GM18520 (cell line): ENCODE data around the gene MMP7.
A peak's percentile ranks its signal among the peaks of the same experiment; 100 is the strongest.

Experiments used
- ATAC-seq: cut with Tn5 transposase; IDR thresholded peaks from one replicate; pipeline ENCODE4 v1.9.1; 2021; ENCODE audit not compliant: unreplicated experiment

The MMP7 gene

GRCh38 chr11:102495161-102496042 is 35.1 kb downstream of the MMP7 start:
- ATAC-seq, result peak; percentile 57

- no peak for ATAC-seq
These were observed 36.3 kb downstream of the MMP7 start for GRCh38 chr11:102494216-102494615.

DNA sequence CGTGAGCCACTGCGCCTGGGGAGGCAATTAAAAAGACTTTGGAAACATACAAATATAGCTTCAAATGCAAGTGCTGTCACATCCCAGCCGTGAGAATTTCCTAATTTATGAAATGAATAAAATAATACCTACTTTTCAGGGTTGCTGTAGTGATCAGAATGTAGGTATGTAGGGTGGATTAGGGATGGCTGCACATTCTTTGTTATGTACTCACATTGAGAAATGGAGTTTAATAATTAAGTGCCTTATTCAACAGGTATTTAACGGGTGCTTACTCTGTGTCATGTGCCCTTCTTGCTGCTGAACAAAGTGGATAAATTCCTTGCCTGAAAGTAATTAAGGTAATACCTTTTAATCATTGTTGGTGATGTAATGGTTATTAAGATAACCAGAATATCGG is 37.0 kb downstream of the MMP7 start:
- ATAC-seq, result no peak

DNA sequence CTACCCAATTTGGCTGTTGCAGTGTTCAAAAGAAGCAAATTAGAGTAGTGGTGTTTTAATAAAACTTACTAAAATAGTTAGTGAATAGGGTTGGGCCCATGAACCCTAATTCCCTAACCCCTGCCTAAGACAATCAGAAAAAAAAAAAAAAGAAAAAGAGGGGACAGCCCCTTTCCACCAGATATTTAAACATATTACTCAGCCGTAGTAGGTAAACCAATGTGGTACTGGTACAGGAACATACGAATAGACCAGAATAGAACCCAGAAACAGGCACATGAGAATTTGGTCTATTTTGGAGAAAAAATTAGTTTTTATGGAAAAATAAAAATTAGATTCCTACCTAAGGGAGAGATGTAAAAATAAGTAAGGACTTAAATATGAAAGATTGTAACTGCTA is 38.6 kb downstream of the MMP7 start:
- ATAC-seq, result no peak

GRCh38 chr11:102489186-102490145 is 41.1 kb downstream of the MMP7 start:
- no peak for ATAC-seq

GRCh38 chr11:102488208-102488607 is 42.3 kb downstream of the MMP7 start:
- peak; percentile 77 for ATAC-seq

GRCh38 chr11:102487214-102487613 is 43.3 kb downstream of the MMP7 start:
- no peak for ATAC-seq

GRCh38 chr11:102486584-102486983 is 44.0 kb downstream of the MMP7 start:
- no peak for ATAC-seq

- ATAC-seq, result no peak
These were observed 45.3 kb downstream of the MMP7 start for GRCh38 chr11:102485095-102485722.

DNA sequence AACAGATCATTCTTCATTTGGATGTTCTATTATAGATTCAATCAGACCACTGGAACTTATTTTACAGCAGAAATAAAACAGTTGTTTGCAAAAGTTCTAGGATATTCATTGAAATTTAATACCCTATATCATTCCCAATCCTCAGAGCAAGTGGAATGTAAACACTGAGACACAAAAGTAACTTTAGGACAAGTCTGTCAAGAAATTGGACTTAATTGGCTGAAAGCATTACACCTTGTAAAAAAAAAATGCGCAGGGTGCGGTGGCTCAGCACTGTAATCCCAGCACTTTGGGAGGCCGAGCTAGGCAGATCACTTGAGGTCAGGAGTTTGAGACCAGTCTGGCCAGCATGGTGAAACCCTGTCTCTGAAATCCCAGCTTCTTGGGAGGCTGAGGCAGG is 48.1 kb downstream of the MMP7 start:
- no peak for ATAC-seq

GRCh38 chr11:102479733-102480132 is 50.8 kb downstream of the MMP7 start:
- no peak for ATAC-seq

DNA sequence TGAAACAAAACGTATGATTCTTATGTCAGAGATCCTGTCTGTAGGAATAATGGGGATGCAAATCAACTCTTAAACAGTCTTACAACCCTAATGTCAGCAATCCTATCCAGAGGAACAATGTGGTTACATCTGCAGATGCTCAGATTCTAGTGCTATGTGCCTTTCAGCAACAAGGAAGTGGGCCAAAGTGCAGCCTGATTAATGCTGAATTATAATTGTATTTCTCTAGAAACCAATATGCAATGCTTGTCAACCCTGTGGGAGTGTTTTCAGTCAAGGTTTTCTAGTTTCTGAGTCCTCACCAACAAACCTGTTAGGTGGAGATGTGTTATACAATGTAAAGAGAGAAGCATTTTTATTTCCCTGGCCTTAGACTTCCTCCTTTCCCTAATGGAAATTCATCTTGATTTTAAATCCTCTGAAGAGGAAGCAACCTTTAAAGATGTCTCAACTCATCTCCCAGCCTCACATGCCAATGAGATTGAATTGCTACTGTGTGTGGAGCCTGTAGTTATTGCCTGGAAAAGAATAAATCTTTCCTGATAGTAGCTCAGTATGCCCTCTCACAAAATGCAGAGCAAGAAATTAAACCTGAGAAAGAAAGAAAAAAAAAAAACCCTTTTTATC is 51.8 kb downstream of the MMP7 start:
- ATAC-seq, result no peak

GRCh38 chr11:102476812-102477211 is 53.7 kb downstream of the MMP7 start:
- ATAC-seq, result peak; percentile 17

- no peak for ATAC-seq
These were observed 54.5 kb downstream of the MMP7 start for GRCh38 chr11:102476069-102476468.

DNA sequence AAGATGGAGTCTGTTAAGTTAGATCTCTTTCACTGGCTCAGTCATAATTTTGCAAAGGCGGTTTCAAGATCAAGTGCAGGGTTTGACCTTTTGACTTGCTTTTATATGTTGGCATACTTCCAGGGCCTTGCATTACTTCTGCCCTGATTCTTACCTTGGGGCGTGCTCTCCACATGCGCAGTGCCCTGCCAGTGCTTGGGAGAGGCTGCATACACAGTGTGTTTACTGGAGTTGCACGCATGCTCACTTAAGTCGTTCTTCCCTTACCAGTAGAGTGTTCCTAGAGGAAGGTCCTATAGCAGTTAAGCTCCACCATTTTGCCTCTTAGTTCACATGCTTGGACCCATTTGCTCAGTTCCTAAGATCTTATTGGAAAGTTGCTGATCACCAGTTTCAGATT is 57.0 kb downstream of the MMP7 start:
- ATAC-seq, result no peak

GRCh38 chr11:102472127-102472526 is 58.4 kb downstream of the MMP7 start:
- no peak for ATAC-seq

- ATAC-seq, result no peak
These were observed 59.1 kb downstream of the MMP7 start for GRCh38 chr11:102471474-102471873.
